GM19397 (cell line): ENCODE results near the gene UBE2O.
"Not testable (repeated sequence)": the region's sequence is repeated elsewhere in the genome, so short reads cannot be mapped to it uniquely, and the experiment has no call there.

ENCODE experiments used
- ATAC-seq: cut with Tn5 transposase; IDR thresholded peaks from one replicate; pipeline ENCODE4 v1.9.1; 2021; ENCODE audit warnings: mild to moderate bottlenecking, moderate library complexity; ENCODE audit not compliant: unreplicated experiment

UBE2O gene

DNA sequence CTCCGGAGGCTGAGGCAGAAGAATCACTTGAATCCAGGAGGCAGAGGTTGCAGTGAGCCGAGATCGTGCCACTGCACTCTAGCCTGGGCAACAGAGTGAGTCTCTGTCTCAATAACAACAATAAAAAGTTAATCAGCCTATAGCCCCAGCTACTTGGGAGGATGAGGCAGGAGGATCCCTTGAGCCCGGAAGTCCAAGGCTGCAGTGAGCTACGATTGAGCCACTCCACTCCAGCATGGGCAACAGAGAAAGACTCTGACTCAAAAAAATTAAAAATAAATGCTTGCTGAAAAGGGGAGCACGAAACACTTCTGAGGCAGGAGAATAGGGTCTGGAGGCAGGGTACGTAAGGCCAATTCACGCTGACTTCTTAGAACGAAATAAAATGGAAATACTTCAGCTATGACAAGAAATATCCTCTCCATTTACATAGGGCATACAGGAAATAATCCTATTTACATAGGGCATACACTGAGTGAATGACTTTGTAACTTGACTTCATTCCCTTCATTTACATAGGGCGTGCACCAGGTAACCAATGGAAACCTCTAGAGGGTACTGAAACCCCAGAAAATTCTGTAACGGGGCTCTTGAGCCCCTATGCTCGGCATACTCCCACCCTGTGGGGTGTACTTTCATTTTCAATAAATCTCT lies 96.0 kb downstream of the UBE2O start:
- no peak for ATAC-seq

DNA sequence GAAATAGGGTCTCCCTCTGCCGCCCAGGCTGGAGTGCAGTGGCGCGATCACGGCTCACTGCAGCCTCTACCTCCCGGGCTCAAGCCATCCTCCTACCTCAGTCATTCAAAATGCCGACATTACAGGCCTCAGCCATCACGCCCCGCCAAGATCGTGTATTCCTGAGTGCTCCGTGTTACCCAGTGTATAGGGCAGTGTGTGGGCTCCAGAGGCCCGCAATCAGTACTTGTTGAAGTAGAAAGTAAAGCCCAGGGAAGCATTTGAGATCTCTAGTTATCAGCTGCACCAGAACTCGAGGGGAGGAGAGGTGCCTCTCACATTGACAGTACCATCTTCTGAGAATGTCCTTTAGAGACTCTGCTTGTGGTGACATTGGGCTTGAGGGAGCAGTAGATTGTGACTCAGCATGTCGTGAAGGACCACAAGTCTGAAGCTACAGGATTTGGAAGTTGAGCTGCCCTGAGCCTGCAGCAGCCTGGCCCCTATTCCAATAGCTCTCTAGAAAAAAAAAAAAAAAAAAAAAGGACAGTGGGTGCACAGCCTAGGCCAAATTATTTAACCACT lies 98.1 kb downstream of the UBE2O start:
- ATAC-seq, result no peak

DNA sequence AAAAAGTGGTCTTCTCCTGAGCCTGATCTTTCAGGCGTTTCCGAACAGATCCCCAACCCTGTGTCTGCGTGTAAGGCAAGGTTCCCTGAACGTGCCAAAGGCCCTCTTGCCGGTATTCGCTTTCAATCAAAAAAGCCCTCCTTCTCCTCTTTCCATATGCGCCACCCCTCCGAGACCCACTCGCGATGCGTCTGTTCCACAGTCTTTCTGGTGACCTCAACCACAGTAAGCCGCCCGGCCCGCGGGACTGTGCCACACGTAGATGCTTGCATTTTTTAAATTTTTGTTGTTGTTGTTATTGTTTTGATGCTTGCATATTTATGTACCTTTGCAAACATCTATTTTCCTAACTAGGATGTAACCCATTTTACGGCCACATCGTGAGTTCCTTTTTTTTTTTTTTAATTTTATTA lies 98.6 kb downstream of the UBE2O start:
- no peak for ATAC-seq

DNA sequence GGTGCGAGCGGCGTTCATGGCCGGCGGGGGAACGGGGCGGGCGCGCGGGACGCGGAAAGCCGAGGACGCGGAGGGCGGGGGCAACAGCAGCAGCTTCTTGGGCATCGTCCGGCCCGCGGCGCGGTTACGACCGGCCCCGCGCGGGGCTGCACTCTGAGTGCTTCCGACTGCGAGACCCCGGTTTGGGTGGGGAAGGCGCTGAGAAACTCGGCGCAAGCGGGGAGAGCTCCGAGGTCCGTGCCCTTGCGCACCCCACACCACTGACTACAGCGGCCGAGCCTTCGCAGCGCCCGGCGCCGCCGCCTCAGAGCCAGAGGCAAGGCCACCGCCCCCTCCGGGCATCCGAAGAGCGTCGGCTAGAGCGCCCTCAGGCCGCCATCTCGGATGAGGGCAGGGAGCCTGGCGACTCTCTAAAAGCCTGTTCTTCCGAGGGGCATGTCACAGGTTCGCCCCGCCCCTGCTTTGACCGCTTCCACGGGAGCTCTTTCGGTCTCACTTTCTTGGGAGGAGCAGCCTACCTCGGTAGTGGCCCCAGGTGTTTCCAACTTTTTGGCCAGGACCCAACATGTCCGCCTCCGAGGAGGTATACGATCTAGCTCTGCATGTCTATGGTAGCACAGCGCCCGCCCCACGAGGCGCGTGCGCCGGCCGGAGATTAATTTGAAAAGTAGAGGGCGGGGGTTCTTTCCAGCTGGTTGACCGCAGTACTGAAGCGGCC lies 99.2 kb downstream of the UBE2O start, which contains the start of gene PRPSAP1:
Gene PRPSAP1 (minus strand): TSS at position 318 of the 718 bp plus-strand sequence. CDS start 213 bp downstream, at position 105.
- ATAC-seq, result peak; percentile 90

DNA sequence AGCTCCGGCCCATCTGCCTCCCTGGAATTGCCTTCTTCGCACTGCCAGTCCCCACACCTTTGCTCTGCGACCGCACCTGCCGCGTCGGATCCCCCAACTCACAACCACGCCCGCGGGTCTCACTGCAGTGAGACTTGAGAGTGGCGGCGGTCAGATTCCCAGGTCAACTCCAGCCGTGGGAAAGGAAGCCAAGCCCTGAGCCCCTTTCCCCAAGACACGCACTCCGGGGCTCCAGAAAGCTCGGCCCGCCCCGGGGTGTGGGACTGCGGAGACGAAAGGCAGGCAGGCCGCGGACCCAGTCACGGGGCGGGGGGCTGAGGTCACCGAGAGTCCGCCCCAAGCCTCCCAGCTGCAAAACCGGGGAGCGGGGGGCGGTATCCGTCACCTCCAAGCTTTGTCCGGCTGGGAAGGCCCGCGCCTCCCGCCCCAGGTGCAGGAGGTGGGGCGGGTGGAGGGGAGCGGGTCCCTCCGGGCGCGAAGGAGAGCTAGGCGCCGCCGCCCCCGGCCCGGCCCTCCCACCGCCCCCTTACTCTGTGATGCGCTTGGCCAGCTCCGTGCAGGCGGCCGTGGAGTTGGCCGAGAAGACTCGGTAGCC lies 99.9 kb downstream of the UBE2O start:
- ATAC-seq, result peak; percentile 17

DNA sequence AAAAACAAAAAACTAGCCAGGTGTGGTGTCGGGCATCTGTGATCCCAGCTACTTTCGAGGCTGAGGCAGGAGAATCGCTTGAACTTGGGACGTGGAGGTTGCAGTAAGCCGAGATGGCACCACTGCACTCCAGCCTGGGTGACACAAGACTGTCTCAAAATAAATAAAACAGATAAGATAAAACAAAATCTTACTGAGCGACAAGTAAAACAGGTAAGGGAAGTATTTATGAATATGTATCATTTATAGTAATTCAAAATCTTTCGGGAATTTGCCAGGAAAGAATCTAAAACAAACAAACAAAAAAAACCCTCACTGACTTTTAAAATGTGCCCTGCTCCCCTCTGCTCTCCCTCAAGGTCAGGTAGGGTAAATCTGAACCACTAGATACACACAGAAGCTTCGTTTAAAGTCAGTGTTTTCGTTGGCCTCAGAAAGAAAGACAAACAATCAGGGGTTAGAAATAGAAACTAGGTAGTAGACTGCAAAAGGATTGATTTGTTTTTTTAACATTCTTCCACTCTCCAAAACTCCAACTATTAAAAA lies 101.4 kb downstream of the UBE2O start:
- no peak for ATAC-seq

DNA sequence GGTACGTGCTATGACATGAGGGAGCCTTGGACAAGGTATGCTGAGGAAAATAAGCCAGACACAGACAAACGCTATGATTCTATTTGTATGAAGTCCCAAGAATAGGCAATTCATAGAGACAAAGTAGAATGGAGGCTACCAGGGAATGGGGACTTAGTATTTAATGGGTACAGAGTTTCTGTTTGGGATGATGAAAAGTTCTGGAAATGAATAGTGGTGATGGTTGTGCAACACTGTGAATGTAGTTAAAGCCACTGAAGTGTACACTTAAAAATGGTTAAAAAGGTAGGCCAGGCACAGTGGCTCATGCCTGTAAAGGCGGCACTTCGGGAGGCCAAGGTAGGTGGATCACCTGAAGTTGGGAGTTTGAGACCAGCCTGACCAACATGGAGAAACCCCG lies 102.5 kb downstream of the UBE2O start:
- no peak for ATAC-seq

DNA sequence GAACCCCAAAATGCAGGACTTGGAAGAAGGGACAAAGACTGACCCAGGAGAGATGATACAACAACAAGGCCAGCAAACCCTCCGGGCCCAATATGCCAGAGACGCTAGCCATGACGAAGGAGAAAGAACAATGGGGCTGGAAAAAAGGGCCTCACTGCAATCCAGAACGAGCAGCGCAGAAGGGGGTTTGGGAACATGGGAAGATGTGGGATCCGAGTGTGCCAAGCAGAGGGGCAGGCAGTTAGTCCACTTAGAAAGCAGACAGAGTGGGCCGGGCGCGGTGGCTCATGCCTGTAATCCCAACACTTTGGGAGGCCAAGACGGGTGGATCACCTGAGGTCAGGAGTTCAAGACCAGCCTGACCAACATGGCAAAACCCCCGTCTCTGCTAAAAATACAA lies 106.0 kb downstream of the UBE2O start:
- ATAC-seq, result not testable (repeated sequence)

DNA sequence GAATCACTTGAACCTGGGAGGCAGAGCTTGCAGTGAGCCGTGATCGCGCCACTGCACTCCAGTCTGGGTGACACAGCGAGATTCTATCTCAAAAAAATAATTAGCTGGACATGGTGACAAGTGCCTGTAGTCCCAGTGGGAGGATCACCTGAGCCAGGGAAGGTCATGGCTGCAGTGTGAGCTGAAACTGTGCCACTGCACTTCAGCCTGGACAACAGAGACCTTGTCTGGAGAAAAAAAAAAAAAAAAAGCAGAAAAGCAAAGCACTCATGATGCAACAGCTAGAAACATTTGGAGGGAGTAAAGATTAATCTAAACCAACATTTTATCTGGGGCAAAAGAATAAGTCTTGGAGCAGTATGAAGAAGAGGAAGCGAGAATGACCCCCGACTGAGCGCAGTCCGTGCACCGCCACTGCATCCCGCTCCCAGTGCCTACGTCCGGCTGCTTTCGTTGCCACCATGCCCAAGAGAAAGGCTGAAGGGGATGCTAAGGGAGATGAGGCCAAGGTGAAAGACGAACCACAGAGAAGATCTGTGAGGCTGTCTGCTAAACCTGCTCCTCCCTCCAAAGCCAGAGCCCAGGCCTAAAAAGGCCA lies 107.5 kb downstream of the UBE2O start:
- ATAC-seq, result no peak

DNA sequence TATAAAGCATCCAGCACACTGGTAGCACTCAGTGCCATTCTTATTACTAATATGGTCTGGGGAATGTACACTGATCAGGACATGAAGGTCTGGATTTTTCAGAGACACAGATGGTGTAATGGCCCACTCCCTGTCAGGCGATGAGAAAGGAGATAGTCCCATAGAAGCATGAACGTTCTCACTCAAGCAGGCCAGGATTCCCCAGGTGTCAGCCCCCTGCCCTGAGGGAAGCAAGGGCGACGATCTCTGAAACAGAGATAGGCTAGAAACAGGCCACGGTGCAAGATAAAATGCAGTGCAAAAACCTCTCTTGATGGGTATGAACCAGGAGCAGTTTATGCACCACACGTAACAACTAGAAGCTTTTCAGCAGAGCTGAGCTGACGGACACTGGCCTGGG lies 109.8 kb downstream of the UBE2O start:
- no peak for ATAC-seq

DNA sequence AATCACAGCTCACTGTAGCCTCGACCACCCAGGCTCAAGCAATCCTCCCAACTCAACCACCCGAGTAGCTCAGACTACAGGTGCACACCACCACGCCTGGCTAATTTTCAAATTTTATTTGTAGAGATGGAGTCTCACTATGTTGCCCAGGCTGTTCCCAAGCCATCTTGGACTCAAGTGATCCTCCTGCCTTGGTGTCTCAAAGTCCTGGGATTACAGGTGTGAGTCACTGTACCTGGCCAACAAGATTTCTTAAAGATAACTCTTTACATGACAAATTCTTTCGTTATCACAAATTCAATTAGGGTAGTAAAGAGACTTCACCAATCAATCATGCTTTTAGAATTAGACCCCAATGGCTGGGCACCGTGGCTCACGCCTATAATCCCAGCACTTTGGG lies 111.7 kb downstream of the UBE2O start:
- no peak for ATAC-seq
